IMR-90 (cell line): ENCODE results near the gene SLC40A1. TPM values are rescaled to one million over a fixed set of nuclear protein-coding genes. Genes with fewer than 3 reads are reported as not detected.

Experiments
- ATAC-seq: fragments of 200-7000 bp; cut with Tn5 transposase; 2 replicates; pipeline ENCODE4 v1.9.1; 2020; ENCODE audit warnings: low read depth, mild to moderate bottlenecking, moderate library complexity
- BruUV-seq: library from RNA; stranded (reverse); fragments of 400-500 nt; replicated peaks from 2 replicates; lab custom pipeline; 2021; lab: Mats Ljungman, UMichigan
- CTCF ChIA-PET: fragments of 300-600 bp; formaldehyde crosslinking; extraction: SDS; loops from one replicate; lab custom pipeline; 2021; ENCODE audit warnings: antibody characterized with exemption; lab: Yijun Ruan, JAX
- POLR2A ChIA-PET: fragments of 300-600 bp; sonication (Branson Sonifier 250); formaldehyde crosslinking; loops from one replicate; lab custom pipeline; 2022; ENCODE audit warnings: antibody characterized with exemption; ENCODE audit not compliant: unreplicated experiment; lab: Charles Lee
- DNase-seq: peaks from one replicate; pipeline ENCODE4 v3.0.0; 2013
- H2AFZ ChIP-seq: replicated peaks from 2 replicates; pipeline ENCODE3; 2013; ENCODE audit warnings: low read length, mild to moderate bottlenecking; ENCODE audit not compliant: poor library complexity
- H2AK5ac ChIP-seq: 2 replicates; pipeline ENCODE4 v1.6.1; 2013; ENCODE audit warnings: low read depth, low read length, inconsistent platforms
- H2AK9ac ChIP-seq: replicated peaks from 2 replicates; pipeline ENCODE3; 2013; ENCODE audit warnings: mild to moderate bottlenecking, low read depth, low read length, moderate library complexity; ENCODE audit not compliant: poor library complexity
- H2BK120ac ChIP-seq: 2 replicates; pipeline ENCODE4 v1.6.1; 2013; ENCODE audit warnings: low read depth, low read length, inconsistent platforms
- H2BK15ac ChIP-seq: 3 replicates; pipeline ENCODE4 v1.6.1; 2013; ENCODE audit warnings: low read depth, low read length, inconsistent platforms
- H2BK20ac ChIP-seq: 2 replicates; pipeline ENCODE4 v1.6.1; 2013; ENCODE audit warnings: low read depth, mild to moderate bottlenecking, inconsistent platforms, low read length, moderate library complexity
- H2BK5ac ChIP-seq: 2 replicates; pipeline ENCODE4 v1.6.1; 2013; ENCODE audit warnings: mild to moderate bottlenecking, low read depth, low read length, inconsistent platforms; ENCODE audit not compliant: poor library complexity, severe bottlenecking
- H3K14ac ChIP-seq: replicated peaks from 2 replicates; pipeline ENCODE4 v1.6.1; 2013; ENCODE audit warnings: low read depth, low read length, inconsistent platforms
- H3K18ac ChIP-seq: 2 replicates; pipeline ENCODE4 v1.6.1; 2013; ENCODE audit warnings: low read depth, low read length, control low read depth
- H3K23ac ChIP-seq: 2 replicates; pipeline ENCODE4 v1.6.1; 2013; ENCODE audit warnings: low read depth, low read length, inconsistent platforms
- H3K27ac ChIP-seq: 2 replicates; pipeline ENCODE4 v1.5.1; 2013; ENCODE audit warnings: mild to moderate bottlenecking, control low read depth, low read length; ENCODE audit not compliant: insufficient read depth
- H3K27me3 ChIP-seq: 2 replicates; pipeline ENCODE4 v1.6.1; 2013; ENCODE audit warnings: low read length; ENCODE audit not compliant: control insufficient read depth, insufficient read depth
- H3K36me3 ChIP-seq: 2 replicates; pipeline ENCODE4 v1.6.1; 2013; ENCODE audit warnings: low read length, mixed read lengths; ENCODE audit not compliant: control insufficient read depth, insufficient read depth
- H3K4ac ChIP-seq: 2 replicates; pipeline ENCODE4 v1.6.1; 2013; ENCODE audit warnings: low read depth, low read length, inconsistent platforms
- H3K4me1 ChIP-seq: 2 replicates; pipeline ENCODE4 v1.6.1; 2013; ENCODE audit warnings: low read length, mixed read lengths; ENCODE audit not compliant: control insufficient read depth, insufficient read depth
- H3K4me2 ChIP-seq: 2 replicates; pipeline ENCODE4 v1.6.1; 2013; ENCODE audit warnings: low read depth, mild to moderate bottlenecking, control low read depth, low read length, moderate library complexity
- H3K4me3 ChIP-seq: 2 replicates; pipeline ENCODE4 v1.5.1; 2013; ENCODE audit warnings: low read depth, mild to moderate bottlenecking, control low read depth, low read length, moderate library complexity; ENCODE audit not compliant: insufficient read depth
- H3K56ac ChIP-seq: 2 replicates; pipeline ENCODE4 v1.6.1; 2013; ENCODE audit warnings: low read length, inconsistent platforms; ENCODE audit not compliant: insufficient read depth; ENCODE audit errors: extremely low read depth
- H3K79me1 ChIP-seq, 2 experiments: 2 replicates each; pipeline ENCODE4 v1.6.1; 2013; ENCODE audit warnings: low read length in 2 of 2, inconsistent platforms in 1 of 2, low read depth in 1 of 2
- H3K9ac ChIP-seq: 2 replicates; pipeline ENCODE4 v1.6.1; 2013; ENCODE audit warnings: low read depth, low read length, control low read depth
- H3K9me1 ChIP-seq: 2 replicates; pipeline ENCODE4 v1.6.1; 2013; ENCODE audit warnings: low read length, inconsistent platforms; ENCODE audit not compliant: insufficient read depth
- H3K9me3 ChIP-seq: 2 replicates; pipeline ENCODE4 v1.6.1; 2013; ENCODE audit warnings: low read length; ENCODE audit not compliant: control insufficient read depth, insufficient read depth
- H4K20me1 ChIP-seq: 2 replicates; pipeline ENCODE4 v1.6.1; 2013; ENCODE audit warnings: low read length, inconsistent platforms; ENCODE audit not compliant: insufficient read depth
- H4K5ac ChIP-seq: 2 replicates; pipeline ENCODE4 v1.6.1; 2013; ENCODE audit warnings: mild to moderate bottlenecking, low read depth, low read length, control low read depth
- H4K8ac ChIP-seq, 2 experiments: 2 replicates each; pipeline ENCODE4 v1.6.1; 2013; ENCODE audit warnings: low read depth in 2 of 2, low read length in 2 of 2, control low read depth in 1 of 2, inconsistent platforms in 1 of 2
- H4K91ac ChIP-seq: 2 replicates; pipeline ENCODE4 v1.6.1; 2013; ENCODE audit warnings: low read depth, low read length, inconsistent platforms; ENCODE audit not compliant: insufficient read depth
- ELK1 ChIP-seq: fragments of 150-350 bp; IDR thresholded peaks from 2 replicates; pipeline ENCODE4 v1.6.1; 2016; ENCODE audit warnings: low read depth, mild to moderate bottlenecking, low read length, moderate library complexity, borderline replicate concordance
- POLR2A ChIP-seq: IDR thresholded peaks from 2 replicates; pipeline ENCODE4 v1.6.1; 2012; ENCODE audit warnings: mild to moderate bottlenecking, low read depth, low read length
- SMC3 ChIP-seq: fragments of 150-350 bp; IDR thresholded peaks from 2 replicates; pipeline ENCODE4 v1.6.1; 2016; ENCODE audit warnings: low read depth, mild to moderate bottlenecking, antibody characterized with exemption, low read length, moderate library complexity
- whole genome bisulfite sequencing, 2 experiments: methylation state at CpG; one replicate each; pipeline versions ENCODE4 v1.1.5 to v1.1.7; 2013; ENCODE audit warnings: missing lambda C conversion rate in 2 of 2; ENCODE audit not compliant: insufficient read length in 1 of 2; ENCODE audit errors: extremely low coverage in 2 of 2; 5-methylcytosine and 5-hydroxymethylcytosine counted together
- dilution Hi-C: fragments of 300-500 bp; cut with HindIII; formaldehyde crosslinking; loops from one replicate; pipeline ENCODE4 v1.14.3; 2018; ENCODE audit warnings: low sequenced_read_pairs; ENCODE audit not compliant: unreplicated experiment
- in situ Hi-C: fragments of 300-500 bp; cut with MboI; formaldehyde crosslinking; loops from 3 replicates; pipeline ENCODE4 v1.14.3; 2019; ENCODE audit warnings: low sequenced_read_pairs, inconsistent platforms, mixed read lengths
- intact Hi-C: fragments of 100-400 bp; cut with micrococcal nuclease; formaldehyde crosslinking; loops from 2 replicates; pipeline ENCODE4 v1.10.0; 2022
- polyA plus RNA-seq, 3 experiments: library from polyadenylated mRNA; depleted of rRNA; stranded (reverse); fragments of >200 nt; gene quantifications; 2 replicates each; pipeline ENCODE4 v1.2.3, GENCODE V29; 2012; ENCODE audit warnings: low replicate concordance in 1 of 3
- total RNA-seq: library from RNA; depleted of rRNA; stranded (reverse); fragments of >200 nt; gene quantifications from 2 replicates; pipeline ENCODE4 v1.2.3, GENCODE V29; 2012

SLC40A1 gene
- total and polyA plus RNA-seq, 2 of the 4 experiments (the other 2 are of a cell fraction): 1.5 to 5.0 TPM

- Histone ChIP-seq H2AK9ac (no peak overlapping the region), H3K9ac (no peak overlapping the region), H2BK20ac (no peak overlapping the region), H4K91ac (no peak overlapping the region), H3K79me1 (no peaks in the 10 kb centered on the region), H3K18ac (peak overlapping the region; percentile 43; the same call in 1 of the 2 replicates), H3K36me3 (no peaks in the 10 kb centered on the region), H3K4me2 (no peak overlapping the region), H2AFZ (no peak overlapping the region), H2BK120ac (no peak overlapping the region), H3K27ac (no peak overlapping the region), H3K9me3 (no peaks in the 10 kb centered on the region), H3K9me1 (no peaks in the 10 kb centered on the region), H4K20me1 (no peaks in the 10 kb centered on the region), H3K4me3 (no peak overlapping the region), H3K4ac (no peak overlapping the region), H2AK5ac (no peak overlapping the region), H2BK15ac (no peak overlapping the region), H3K27me3 (no peaks in the 10 kb centered on the region), H3K23ac (no peak overlapping the region), H3K4me1 (peaks cover 6% of the 10 kb centered on the region), H2BK5ac (no peak overlapping the region), H3K14ac (no peak overlapping the region), H3K56ac (no peak overlapping the region), H4K8ac (no peak overlapping the region), H4K5ac (no peak overlapping the region)
- BruUV-seq: no TSS peak
- CTCF ChIA-PET: no interaction called here
- POLR2A ChIA-PET: no interaction called here
- no peak for DNase-seq
- TF ChIP-seq SMC3: no peak
- TF ChIP-seq ELK1: no peak
- TF ChIP-seq POLR2A: no peak
- in situ Hi-C loops (no loop called here), intact Hi-C loops (loop anchor here (5.0 kb wide), 1 partner anchor 46 kb away; no protein-coding TSS in a partner anchor), dilution Hi-C loops (no loop called here)
- no peak for ATAC-seq
- no CpG with 5 or more reads among the region's 2 CpGs for WGBS, 2 experiments
These were observed 27.6 kb downstream of the SLC40A1 start for GRCh38 chr2:189552991-189553404.
